GM18867 (cell line): Measurements from ENCODE around the gene CASKIN1.

Source experiments
- ATAC-seq: cut with Tn5 transposase; IDR thresholded peaks from one replicate; pipeline ENCODE4 v1.9.1; 2021; ENCODE audit warnings: mild to moderate bottlenecking, moderate library complexity; ENCODE audit not compliant: unreplicated experiment

The CASKIN1 gene

DNA sequence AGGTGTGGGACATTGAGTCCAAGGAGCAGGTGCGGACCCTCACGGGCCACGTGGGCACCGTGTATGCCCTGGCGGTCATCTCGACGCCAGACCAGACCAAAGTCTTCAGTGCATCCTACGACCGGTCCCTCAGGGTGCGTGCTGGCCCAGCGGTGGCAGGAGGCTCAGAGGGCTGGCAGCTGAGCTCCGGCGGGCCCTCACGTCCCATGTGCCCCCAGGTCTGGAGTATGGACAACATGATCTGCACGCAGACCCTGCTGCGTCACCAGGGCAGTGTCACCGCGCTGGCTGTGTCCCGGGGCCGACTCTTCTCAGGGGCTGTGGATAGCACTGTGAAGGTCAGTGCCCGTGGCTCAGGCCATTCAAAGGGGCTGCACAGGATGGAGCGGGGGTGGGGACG lies 20.4 kb downstream of the CASKIN1 start:
- ATAC-seq, result no peak

DNA sequence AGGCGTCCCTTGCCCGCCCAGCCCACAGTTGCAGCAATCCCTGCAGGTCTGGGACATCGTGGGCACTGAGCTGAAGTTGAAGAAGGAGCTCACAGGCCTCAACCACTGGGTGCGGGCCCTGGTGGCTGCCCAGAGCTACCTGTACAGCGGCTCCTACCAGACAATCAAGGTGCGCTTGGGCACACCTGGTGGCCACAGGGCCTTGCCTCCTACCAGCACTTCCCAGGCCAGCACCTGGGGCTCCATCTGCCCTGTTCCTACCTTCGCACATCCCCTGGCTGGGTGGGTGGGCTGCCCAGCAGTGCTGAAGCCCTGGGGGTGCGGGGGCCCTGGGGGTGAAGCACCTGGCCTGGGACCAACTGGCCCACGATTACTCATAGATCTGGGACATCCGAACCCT lies 21.0 kb downstream of the CASKIN1 start:
- ATAC-seq, result no peak

DNA sequence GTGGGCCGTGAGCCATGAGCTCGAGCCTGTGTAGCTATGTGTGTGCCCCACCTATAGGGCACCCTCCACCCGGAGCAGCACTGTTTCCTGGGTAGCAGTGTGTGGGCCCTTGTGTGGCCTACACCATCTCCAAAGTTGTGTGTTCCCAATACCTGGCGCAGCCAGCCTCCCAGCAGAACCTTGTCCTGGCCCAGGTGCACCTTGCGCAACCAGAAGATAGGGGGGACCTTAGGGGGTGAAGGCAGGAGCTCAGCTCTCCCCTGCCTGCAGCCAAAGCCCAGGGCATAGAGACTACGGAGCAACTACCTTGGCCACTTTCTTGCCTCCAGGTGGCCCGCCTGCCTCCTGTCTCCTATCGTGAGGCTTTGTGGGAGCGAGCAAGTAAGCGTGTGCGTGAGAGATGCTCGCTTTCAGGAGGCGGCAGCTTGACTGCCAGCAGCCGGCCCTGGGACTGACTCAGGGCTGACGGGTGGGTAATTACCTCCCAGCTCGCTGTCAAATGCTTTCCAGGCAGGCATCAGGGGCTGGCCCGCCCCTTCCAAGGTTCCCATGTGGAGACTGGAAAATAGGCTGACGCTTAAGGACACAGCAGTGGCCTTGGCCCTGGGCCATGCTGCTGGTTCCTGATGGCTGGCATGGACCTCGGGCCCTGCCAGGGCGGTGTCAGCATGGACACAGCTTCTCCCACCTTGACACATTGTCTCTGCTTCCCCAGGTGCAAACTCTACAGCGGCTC lies 21.8 kb downstream of the CASKIN1 start:
- ATAC-seq, result no peak

DNA sequence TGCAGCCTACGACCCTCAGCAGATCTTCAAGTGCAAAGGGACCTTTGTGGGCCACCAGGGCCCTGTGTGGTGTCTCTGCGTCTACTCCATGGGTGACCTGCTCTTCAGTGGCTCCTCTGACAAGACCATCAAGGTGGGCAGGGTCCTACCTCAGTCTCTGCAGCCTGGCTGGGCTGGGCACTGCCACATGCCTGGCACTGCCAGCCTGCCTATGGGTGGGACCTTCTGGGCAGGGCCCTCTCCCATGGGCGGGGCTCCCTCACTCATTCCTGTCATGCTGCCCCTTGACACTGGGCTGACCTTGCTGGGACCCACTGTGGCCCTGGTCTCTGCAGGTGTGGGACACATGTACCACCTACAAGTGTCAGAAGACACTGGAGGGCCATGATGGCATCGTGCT lies 22.5 kb downstream of the CASKIN1 start:
- ATAC-seq, result no peak

DNA sequence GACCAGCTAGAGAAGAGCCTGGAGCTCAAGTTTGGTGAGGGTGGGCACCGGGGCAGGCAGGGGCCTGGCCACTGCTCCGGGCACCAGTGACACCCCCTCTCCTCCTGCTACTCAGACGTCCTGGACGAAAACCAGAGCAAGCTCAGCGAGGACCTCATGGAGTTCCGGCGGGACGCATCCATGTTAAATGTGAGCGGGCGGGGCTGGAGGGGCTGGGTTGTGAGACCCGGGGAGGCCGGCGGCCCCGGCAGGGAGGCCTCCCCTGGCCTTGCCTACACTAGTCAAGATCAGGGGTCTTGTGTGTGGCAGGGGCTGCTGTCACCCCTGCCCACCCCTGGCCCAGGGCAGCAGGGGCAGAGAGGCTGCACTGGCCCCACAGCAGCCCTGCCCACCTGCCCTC lies 23.0 kb downstream of the CASKIN1 start:
- no peak for ATAC-seq

DNA sequence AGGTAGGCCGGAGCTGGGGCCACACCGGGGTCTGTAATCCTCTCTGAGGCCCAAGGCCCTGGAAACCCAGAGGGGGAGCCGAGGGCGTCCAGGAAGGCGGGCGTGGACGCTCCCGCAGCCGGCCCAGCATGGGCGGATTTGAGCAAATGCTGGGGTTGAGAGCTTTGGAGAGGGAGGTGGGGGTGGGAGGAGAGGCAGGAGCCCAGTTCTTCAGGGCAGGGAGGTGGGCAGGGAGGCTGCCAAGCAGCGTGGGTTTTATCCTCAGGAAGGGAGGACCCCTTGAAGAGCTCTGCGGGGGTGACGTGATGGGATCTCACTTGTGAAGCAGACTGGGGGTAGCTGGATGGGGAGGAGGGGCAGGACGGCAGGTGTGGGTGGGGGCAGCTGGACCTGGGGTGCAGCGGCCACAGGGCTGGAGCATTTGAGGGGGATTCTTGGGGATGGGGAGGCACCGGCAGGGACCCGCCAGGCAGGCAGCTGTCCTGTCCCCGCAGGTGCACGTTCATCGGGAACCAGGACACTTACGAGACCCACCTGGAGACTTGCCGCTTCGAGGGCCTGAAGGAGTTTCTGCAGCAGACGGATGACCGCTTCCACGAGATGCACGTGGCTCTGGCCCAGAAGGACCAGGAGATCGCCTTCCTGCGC lies 23.6 kb downstream of the CASKIN1 start:
- no peak for ATAC-seq

DNA sequence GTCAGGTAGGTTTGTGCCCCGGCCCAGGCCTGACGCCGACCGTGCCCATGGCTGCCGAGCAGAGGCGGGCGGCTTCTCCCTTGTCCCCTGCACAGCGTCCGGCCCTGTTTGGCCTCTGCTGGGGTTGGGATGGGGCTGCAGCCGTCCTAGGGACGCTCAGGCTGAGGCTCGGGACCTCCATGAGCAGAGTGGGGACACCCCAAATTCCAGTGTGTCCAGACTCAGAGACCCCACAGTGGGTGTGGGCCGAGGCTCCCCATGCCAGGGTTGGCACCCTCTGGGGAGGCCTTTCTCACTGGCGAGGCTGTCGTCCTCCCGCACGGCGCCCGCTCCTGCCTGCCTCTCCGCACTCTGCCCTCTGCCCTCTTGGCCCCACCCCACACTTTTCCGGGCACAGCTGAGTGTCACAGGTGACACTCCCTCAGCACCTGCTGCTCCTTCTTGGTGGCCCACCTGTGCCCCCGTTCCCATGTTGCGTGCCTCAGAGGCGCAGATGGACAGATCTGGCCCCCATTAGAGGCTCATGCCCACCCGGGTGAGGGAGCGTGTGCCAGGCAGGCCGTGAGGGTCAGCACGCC lies 24.7 kb downstream of the CASKIN1 start:
- no peak for ATAC-seq

DNA sequence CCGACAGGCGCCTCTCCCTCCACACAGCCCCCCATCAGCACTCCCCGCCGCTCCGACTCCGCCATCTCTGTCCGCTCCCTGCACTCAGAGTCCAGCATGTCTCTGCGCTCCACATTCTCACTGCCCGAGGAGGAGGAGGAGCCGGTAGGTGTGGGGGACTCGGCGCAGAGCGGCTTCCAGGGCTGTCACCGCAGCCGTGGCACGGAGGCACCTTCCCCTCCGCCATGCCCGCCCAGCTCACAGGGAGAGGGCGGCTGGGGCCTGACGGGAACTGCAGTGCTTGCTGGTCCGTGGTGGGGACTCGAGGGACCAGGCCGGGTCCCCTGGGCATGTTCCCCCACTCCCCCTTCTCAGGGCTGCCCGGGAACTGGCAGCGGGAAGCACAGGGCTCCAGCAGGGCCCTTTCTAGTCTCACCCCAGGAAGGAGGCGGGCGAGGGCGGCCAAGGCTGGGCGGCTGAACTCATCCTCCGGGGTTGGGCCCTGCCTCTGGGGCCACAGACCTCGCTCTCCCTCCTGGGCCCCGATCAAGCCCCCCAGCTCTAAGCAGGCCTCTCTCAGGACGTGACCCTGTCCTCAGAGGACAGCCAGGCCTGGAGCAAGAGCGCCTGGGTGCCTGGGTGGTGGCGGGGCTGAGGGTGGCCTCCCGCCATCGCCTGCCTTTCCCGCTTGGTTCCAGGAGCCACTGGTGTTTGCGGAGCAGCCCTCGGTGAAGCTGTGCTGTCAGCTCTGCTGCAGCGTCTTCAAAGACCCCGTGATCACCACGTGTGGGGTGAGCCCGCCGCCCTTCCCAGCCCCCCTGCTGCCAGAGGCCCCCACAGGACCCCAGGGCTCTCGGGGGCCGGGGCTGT lies 25.6 kb downstream of the CASKIN1 start:
- ATAC-seq, result no peak

DNA sequence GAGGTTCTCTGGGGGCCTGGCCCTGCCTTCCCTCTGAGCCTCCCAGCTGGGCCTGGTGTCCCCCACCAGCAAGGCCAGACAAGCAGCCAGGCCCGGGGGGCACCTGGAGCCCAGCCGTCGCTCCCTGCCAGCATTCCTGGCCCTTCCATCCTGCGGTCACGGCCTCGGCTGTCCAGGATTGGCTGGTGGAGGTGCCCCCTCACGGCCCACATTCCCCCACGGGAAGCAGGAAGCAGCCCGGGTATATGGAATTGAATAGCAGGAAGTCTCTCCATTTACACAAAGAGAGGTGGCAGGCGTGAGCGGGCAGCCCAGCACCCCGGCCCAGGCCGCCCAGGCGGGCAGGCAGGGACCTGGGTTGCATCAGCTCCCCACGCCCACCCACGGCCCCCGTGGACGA lies 26.3 kb downstream of the CASKIN1 start:
- no peak for ATAC-seq

DNA sequence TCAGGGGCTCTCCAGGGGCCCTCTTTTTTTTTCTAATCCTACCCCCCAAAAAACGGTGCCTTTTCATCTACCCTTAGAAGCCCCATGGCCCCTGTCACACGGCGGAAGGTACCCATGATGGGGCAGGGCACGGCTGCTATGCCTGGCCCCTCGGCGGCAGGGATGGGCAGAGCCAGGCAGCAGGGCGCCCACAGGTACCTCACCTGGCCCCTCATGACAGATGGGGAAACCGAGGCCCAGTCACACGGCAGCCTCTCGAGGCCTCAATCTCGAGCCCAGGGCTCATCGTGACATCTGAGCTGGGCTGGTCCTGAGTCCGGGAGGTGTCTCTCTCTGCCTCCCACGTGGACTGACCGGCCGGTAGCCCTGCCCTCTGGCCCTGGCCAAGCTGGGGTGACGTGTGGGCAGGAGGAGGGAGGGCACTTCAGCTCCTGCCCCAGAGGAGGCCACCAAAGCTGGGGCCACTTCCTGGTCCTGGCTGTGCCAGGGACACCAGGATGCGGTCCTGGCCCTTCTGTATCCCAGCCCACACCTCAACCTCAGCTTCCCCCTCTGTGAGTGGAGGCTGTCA lies 29.3 kb downstream of the CASKIN1 start:
- no peak for ATAC-seq

DNA sequence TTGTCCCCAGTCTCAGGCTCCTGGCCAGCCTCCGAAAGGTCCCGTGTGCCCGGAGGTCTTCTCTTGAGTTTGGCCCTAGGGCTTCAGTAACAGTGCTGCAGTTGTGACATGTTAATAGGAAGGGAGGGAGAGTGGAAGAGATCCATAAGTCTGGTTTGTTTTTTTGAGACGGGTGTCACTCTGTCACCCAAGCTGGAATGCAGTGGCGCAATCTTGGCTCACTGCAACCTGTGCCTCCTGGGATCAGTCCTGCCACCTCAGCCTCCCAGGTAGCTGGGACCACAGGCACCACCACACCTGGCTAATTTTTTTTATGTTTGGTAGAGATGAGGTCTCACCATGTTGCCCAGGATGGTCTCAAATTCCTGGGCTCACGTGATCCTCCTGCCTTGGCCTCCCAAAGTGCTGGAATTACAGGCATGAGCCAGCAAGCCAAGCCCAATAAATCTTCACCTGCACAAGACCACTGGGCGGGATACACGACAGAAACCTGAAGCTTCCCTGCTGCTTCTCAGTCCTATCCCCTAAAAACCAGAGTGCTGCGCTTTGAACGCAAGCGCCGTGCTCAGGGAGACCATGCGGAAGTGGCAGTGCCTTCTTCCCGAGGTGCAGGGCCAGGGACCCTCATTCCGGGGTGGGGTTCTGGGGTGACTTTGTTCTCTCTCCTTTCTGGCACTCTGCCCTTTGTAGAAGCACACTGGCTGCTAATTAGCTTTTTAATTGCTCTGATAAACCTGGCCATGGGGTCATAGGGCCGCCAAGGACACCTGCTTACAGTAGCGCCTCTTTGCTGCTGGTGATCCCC lies 29.9 kb downstream of the CASKIN1 start:
- ATAC-seq, result no peak

DNA sequence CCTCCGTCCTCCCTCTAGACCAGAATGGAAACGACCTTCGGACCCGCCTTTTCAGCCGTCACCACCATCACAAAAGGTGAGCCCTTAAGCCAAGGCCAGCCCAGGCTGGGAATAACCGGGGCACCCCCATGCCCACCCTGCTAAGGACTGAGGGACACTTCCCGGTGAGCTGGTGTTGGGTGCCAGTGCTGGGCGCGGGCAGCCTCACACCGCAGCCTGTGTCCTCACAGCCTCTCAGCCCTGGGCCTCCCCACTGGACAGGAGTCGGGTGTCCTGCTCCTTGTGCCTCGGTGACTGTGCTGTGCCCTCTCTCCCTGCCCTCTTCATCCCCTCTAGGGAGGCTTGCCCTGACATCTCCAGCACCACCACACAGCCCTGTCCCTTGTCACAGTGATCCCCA lies 30.5 kb downstream of the CASKIN1 start:
- ATAC-seq, result no peak

DNA sequence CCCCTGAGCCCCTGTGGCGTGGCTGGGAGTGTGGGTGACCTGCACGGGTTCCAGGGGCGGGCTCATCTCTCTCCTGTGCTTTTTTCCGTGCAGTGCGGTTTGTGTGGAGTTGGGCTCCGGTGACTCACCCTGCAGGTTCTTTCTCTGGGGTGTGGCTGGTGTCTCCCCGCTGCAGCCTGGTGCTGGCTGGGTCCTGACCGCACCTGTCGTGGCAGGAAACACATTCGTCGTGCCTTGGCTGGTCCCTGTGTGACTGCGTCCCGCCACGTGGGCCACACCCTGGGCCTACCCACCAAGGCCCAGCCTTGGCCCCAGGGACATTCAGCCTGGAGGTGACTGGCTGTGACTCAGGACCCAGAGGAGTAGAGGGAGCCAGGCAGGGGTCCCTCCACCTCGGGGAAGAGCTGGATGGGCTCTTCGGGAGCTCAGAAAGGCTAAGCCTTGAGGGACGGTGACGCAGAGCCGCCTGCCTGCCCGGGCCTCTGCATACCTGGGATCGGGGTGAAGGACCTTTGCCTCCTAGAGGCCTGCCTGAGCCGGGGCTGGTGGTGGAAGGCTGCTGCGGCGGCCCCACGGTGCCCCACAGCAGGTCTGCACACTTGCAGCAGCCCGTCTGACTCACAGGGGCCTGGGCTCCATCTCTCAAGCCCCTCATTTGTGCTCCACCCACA lies 33.1 kb downstream of the CASKIN1 start:
- ATAC-seq, result no peak

DNA sequence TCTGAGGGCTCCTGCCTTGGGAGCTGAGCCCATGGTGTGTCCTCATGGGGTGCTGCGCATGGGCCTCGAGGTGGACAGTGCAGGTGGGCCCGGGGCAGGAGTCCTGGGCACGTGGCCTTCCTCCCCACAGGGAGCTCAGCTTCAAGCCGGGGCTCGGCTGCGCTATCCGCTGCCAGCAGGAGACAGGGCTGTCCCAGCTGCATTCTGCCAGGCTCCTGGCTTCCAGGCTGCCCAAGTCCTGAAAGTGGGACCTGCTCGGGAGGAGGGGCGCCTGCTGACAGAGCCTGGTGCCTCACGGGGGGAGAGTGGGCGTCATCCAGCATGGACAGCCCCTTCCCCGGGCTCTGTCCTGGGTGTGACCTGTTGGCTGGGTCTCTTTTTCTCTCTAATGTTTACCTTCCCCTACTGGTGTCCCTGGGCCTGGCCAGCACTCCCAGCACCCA lies 33.7 kb downstream of the CASKIN1 start:
- ATAC-seq, result no peak

DNA sequence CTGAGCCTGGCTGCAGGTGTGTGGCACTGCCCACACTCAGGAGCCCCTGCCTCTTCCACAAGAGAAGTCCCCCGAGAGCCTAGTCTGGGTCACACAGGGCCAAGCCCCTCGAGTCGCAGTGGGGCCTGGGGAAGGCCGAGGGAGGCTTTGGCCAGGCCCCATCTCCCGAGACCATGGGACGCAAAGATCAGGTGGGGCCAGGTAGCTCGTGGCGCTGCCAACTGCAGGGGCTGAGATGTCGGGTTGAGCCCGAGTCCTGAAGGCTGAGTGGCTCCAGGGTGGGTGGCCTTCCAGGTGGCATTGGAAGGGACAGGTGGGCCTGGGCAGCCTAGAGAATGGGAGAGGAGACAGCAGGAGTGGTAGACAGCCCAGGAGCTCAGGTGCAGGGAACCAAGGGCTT lies 34.5 kb downstream of the CASKIN1 start:
- no peak for ATAC-seq

DNA sequence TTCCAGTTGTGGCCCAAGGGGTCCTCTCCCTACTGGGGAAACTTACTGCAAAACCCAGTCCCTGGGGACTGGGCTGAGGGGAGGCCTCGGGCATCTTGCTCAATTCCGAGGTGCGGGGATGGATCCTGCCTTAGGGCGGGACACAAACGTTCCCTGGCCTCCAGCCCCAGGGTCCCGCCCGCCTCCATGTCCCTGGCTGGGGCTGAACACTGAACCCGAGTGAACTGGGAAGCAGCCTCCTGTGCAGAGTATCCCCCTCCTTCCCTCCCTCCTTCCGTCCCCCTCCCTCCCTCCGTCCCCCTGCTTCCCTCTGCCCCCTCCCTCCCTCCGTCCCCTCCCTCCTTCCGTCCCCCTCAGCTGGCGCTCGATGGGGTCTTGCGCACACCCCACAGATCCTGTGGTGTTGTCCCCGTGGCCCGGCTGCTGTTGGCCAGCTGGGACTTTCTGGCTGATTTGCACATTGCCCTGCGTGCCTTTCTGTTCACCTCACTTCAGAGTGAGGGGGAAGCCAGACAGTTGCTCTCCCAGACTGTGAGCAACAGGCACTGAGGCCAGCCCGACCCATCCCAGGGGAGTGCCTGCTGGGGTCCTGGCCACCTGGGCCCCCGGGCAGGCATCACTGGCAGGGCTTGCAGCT lies 35.4 kb downstream of the CASKIN1 start:
- ATAC-seq, result no peak

DNA sequence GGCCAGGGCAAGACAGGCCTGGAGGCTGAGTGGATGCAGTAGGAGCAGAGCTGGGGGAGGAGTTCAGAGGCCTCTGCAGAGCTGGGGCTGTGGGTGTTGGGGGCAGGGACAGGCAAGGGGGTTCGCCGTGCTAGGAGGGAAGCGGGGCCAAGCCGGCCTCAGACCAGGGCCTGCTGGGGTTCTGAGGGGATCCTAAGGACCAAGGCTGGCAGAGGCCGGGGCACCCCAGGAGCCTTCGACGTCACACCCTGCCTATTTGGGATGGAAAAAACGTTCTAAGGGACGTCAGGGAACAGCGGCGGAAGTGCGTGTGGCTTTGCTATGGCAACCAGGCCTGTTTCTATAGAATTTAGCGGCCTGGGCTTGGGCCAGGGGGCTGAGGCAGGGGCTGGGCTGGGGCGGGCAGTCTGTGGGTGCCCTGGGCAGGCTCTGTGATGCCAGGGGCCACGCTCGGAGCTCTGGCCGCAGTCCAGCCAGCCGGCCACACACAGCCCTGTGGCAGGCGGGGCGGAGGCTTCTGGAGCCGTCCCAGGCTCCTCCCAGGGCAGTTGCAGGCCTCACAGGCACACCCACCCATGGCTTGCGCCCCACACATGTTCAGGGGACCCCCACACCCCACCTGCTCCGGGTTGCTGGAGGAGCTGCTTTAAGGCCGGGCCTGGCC lies 37.1 kb downstream of the CASKIN1 start:
- ATAC-seq, result no peak

DNA sequence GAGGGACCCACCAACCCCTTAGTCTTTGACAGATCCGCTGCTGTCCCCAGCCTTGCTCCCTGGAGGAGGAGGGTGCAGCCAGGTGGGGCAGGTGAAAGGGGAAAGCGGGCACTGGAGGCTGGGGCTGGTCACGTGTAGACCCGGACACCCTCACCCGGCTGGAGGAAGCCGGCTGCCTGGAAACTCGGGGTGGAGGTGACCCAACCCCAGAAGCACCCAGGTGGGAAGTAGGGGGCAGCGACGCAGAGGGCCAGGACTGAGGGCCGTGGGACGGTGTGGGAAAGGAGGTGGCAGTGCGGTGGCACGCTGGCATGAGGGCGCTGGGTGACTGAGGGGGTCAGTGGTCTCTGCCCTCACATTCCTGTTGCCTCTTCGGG lies 38.2 kb downstream of the CASKIN1 start:
- no peak for ATAC-seq
